Dermis lymphatic vessel endothelial cell (primary cell): Measurements from ENCODE around the gene CBLIF. TPM values are rescaled to one million over a fixed set of nuclear protein-coding genes. Genes with fewer than 3 reads are reported as not detected.

Source experiments
- total RNA-seq: library from RNA; depleted of rRNA; stranded (reverse); fragments of >200 nt; gene quantifications from 2 replicates; pipeline ENCODE4 v1.2.1, GENCODE V29; 2014

The CBLIF gene
- total RNA-seq, result not detected in 2 replicates

GRCh38 chr11:59845399-59845798 lies at the start of gene CBLIF:
Gene CBLIF, minus strand, starts transcription at chr11:59845499. Its CDS starts 46 bp downstream, at chr11:59845453.

GRCh38 chr11:59878575-59878974 lies 33.3 kb upstream of the CBLIF start, which contains the start of gene OOSP3:
Gene OOSP3, plus strand, starts transcription at chr11:59878782. Its CDS starts 27 bp downstream, at chr11:59878809.

GRCh38 chr11:59866397-59866796 lies 21.1 kb upstream of the CBLIF start, which contains the start of gene TCN1:
Gene TCN1, minus strand, starts transcription at chr11:59866487. Its CDS starts 17 bp downstream, at chr11:59866470.

GRCh38 chr11:59810189-59810910 lies 34.9 kb downstream of the CBLIF start, which contains the start of gene MRPL16:
Gene MRPL16, minus strand, starts transcription at chr11:59810778. Its CDS starts 120 bp downstream, at chr11:59810658.

Other genes with a start within 250 kb of the CBLIF start
- gene OSBP, start 229.7 kb downstream of the CBLIF start, total RNA-seq, result 53.2 and 56.9 TPM in 2 replicates
- gene PATL1, start 176.5 kb downstream of the CBLIF start, total RNA-seq, result 5.8 and 6.8 TPM in 2 replicates
- gene OR10V1, start 131.7 kb downstream of the CBLIF start, total RNA-seq, result not detected in 2 replicates
- 79.6 and 93.1 TPM in 2 replicates for gene STX3, start 90.1 kb downstream of the CBLIF start, total RNA-seq
- 28.2 and 28.4 TPM in 2 replicates for gene MRPL16, start 34.7 kb downstream of the CBLIF start, total RNA-seq
- gene TCN1, start 21.0 kb upstream of the CBLIF start, total RNA-seq, result under 0.01 TPM in 1 of 2 replicates, not detected in the other
- not detected in 2 replicates for gene OOSP3, start 33.3 kb upstream of the CBLIF start, total RNA-seq
- 0.11 TPM in 1 of 2 replicates, not detected in the other for gene OOSP1, start 92.9 kb upstream of the CBLIF start, total RNA-seq
- gene OOSP4A, start 118.5 kb upstream of the CBLIF start, total RNA-seq, result not detected in 2 replicates
- gene OOSP4B, start 171.7 kb upstream of the CBLIF start, total RNA-seq, result not detected in 2 replicates
- gene OOSP2, start 194.9 kb upstream of the CBLIF start, total RNA-seq, result not detected in 2 replicates
- not detected in 2 replicates for gene MS4A3, start 211.2 kb upstream of the CBLIF start, total RNA-seq
- gene MS4A2, start 243.2 kb upstream of the CBLIF start, total RNA-seq, result not detected in 2 replicates